Measurements from ENCODE around the gene GRB2.

GRCh38 chr17:75365009-75365930, 40.2 kb downstream of the GRB2 start:
- TF ChIP-seq CTCF (IDR thresholded peaks at IDR 0.05) (no peak), CBX8 (IDR thresholded peaks at IDR 0.05) (no peak), POLR2A (IDR thresholded peaks at IDR 0.05; ENCODE audit: low read length) (no peak), SMC3 (IDR thresholded peaks at IDR 0.05) (no peak), EP300 (IDR thresholded peaks at IDR 0.05) (no peak)
